ENCODE data around the gene SCAMP3.
"Not testable (repeated sequence)": the region's sequence is repeated elsewhere in the genome, so short reads cannot be mapped to it uniquely, and the experiment has no call there.

SCAMP3 gene

GRCh38 chr1:155261852-155262673 lies at the start of gene SCAMP3:
TSS of gene SCAMP3 (minus strand) at chr1:155262360. CDS start at chr1:155262151, 209 bp downstream.
- DNase-seq = peak; percentile 89

GRCh38 chr1:155309423-155310021 lies 47.4 kb upstream of the SCAMP3 start:
- DNase-seq = no peak

GRCh38 chr1:155308493-155309422 lies 46.6 kb upstream of the SCAMP3 start, which contains the start of gene FDPS:
TSS of gene FDPS (plus strand) at chr1:155308866. CDS start at chr1:155309790, 924 bp downstream.
- DNase-seq = peak; percentile 99

GRCh38 chr1:155307247-155307740 lies 45.1 kb upstream of the SCAMP3 start:
- DNase-seq = no peak

GRCh38 chr1:155305881-155306391 lies 43.8 kb upstream of the SCAMP3 start:
- DNase-seq = no peak

- DNase-seq = no peak
These were observed 42.5 kb upstream of the SCAMP3 start for GRCh38 chr1:155304558-155305063.

GRCh38 chr1:155301342-155301841 lies 39.2 kb upstream of the SCAMP3 start, which contains the start of gene PKLR:
TSS of gene PKLR (minus strand) at chr1:155301438. CDS start at chr1:155301395, 43 bp downstream.
- no peak for DNase-seq

- DNase-seq = no peak
These were observed 38.6 kb upstream of the SCAMP3 start for GRCh38 chr1:155300553-155301329.

- no peak for DNase-seq
These were observed 37.9 kb upstream of the SCAMP3 start for GRCh38 chr1:155300024-155300423.

- no peak for DNase-seq
These were observed 35.2 kb upstream of the SCAMP3 start for GRCh38 chr1:155297384-155297783.

- no peak for DNase-seq
These were observed 34.5 kb upstream of the SCAMP3 start for GRCh38 chr1:155296661-155297060.

- no peak for DNase-seq
These were observed 33.7 kb upstream of the SCAMP3 start for GRCh38 chr1:155295942-155296267.

GRCh38 chr1:155295183-155295941 lies 33.2 kb upstream of the SCAMP3 start:
- DNase-seq = no peak

- DNase-seq = no peak
These were observed 32.5 kb upstream of the SCAMP3 start for GRCh38 chr1:155294520-155295182.

- no peak for DNase-seq
These were observed 31.1 kb upstream of the SCAMP3 start for GRCh38 chr1:155293086-155293749.

GRCh38 chr1:155291006-155291405 lies 28.8 kb upstream of the SCAMP3 start:
- not testable (repeated sequence) for DNase-seq

- no peak for DNase-seq
These were observed 25.9 kb upstream of the SCAMP3 start for GRCh38 chr1:155287987-155288543.

GRCh38 chr1:155286544-155286943 lies 24.4 kb upstream of the SCAMP3 start:
- no peak for DNase-seq

GRCh38 chr1:155285631-155286044 lies 23.5 kb upstream of the SCAMP3 start:
- no peak for DNase-seq
